Peyer's patch (tissue), 4 donors: ENCODE data around the gene TM9SF1.

Source experiments
- POLR2A ChIP-seq, 2 donors: fragments of 450-650 bp; IDR thresholded peaks; one replicate each; pipeline ENCODE4 v1.5.1; 2017; ENCODE audit warnings: antibody characterized with exemption in 2 of 2, mild to moderate bottlenecking in 2 of 2, moderate library complexity in 2 of 2
- TF ChIP-seq, protein P1 (sequence below), 6 experiments: fragments of 450-650 bp in 4 of 6; fragments of 200-600 bp in 2 of 6; sonication (generic) in 1 of 6; IDR thresholded peaks; one replicate each; pipeline ENCODE4 v1.5.1; 2017 to 2019; ENCODE audit warnings: antibody characterized with exemption in 6 of 6, mild to moderate bottlenecking in 3 of 6, moderate library complexity in 1 of 6

DNA sequence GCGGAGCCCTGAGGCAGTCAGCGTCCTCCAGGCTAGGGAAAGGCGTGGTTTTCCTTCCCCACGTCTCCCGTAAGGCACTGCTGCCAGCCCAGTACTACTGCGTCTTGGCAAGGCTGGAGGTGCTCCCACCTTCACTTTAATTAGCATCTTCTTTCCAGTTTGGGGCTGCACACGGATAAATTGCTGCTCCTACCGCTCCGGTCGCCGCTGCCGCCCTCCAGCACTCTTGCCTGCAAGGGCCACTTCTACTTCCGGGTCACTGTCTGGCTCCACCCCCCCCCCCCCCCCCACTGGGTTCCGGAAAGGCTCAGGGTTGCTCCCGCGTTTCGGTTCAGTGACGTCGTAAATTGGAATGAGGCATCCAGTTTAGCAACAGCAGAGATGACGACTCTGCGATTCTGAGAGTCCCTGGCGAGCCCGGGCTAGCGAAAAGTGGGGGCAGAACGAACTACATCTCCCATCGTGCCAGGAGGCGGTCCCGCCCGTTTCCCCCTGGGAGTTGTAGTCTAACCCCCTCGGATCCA, 36.9 kb upstream of the TM9SF1 start, which contains the start of gene NEDD8:
- TF ChIP-seq, protein P1, sequence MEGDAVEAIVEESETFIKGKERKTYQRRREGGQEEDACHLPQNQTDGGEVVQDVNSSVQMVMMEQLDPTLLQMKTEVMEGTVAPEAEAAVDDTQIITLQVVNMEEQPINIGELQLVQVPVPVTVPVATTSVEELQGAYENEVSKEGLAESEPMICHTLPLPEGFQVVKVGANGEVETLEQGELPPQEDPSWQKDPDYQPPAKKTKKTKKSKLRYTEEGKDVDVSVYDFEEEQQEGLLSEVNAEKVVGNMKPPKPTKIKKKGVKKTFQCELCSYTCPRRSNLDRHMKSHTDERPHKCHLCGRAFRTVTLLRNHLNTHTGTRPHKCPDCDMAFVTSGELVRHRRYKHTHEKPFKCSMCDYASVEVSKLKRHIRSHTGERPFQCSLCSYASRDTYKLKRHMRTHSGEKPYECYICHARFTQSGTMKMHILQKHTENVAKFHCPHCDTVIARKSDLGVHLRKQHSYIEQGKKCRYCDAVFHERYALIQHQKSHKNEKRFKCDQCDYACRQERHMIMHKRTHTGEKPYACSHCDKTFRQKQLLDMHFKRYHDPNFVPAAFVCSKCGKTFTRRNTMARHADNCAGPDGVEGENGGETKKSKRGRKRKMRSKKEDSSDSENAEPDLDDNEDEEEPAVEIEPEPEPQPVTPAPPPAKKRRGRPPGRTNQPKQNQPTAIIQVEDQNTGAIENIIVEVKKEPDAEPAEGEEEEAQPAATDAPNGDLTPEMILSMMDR (IDR thresholded peaks at IDR 0.05), result no peak
- TF ChIP-seq POLR2A (IDR thresholded peaks at IDR 0.05), result peak; percentile 30 to 47
